NT2/D1 (cell line): ENCODE data around the gene TNFAIP8L3.

ENCODE experiments used
- DNase-seq: peaks from one replicate; pipeline ENCODE4 v3.0.0-alpha.2; 2011; ENCODE audit warnings: low read depth, low spot score
- H3K27me3 ChIP-seq: 2 replicates; pipeline ENCODE4 v1.6.0; 2011; ENCODE audit warnings: mild to moderate bottlenecking; ENCODE audit not compliant: insufficient read length, insufficient read depth
- H3K36me3 ChIP-seq: 2 replicates; pipeline ENCODE4 v1.6.1; 2011; ENCODE audit warnings: mild to moderate bottlenecking, low read length, mixed read lengths; ENCODE audit not compliant: insufficient read depth, insufficient read length
- H3K4me1 ChIP-seq: 2 replicates; pipeline ENCODE4 v1.5.1; 2011; ENCODE audit not compliant: insufficient read depth, insufficient read length
- H3K4me3 ChIP-seq: 2 replicates; pipeline ENCODE4 v1.5.1; 2011; ENCODE audit warnings: low read depth; ENCODE audit not compliant: insufficient read length
- H3K9ac ChIP-seq: 2 replicates; pipeline ENCODE4 v1.6.0; 2011; ENCODE audit warnings: low read depth; ENCODE audit not compliant: insufficient read length
- H3K9me3 ChIP-seq: 2 replicates; pipeline ENCODE4 v1.5.1; 2011; ENCODE audit warnings: mild to moderate bottlenecking, low read length; ENCODE audit not compliant: insufficient read depth
- SUZ12 ChIP-seq: IDR thresholded peaks from 2 replicates; pipeline ENCODE4 v1.6.1; 2011; ENCODE audit not compliant: insufficient read length, insufficient read depth; ENCODE audit errors: extremely low read depth
- YY1 ChIP-seq: IDR thresholded peaks from 2 replicates; pipeline ENCODE4 v1.6.1; 2011; ENCODE audit not compliant: insufficient read length, insufficient read depth
- ZNF274 ChIP-seq: IDR thresholded peaks from 2 replicates; pipeline ENCODE4 v1.6.1; 2011; ENCODE audit warnings: mild to moderate bottlenecking, low read depth, low read length

Gene TNFAIP8L3

GRCh38 chr15:51112078-51112477 lies 17.4 kb upstream of the TNFAIP8L3 start:
- Histone ChIP-seq H3K36me3 (no peaks in the 10 kb centered on the region), H3K9ac (no peak overlapping the region), H3K4me3 (no peak overlapping the region), H3K4me1 (no peaks in the 10 kb centered on the region), H3K9me3 (no peaks in the 10 kb centered on the region), H3K27me3 (no peaks in the 10 kb centered on the region)
- no peak for TF ChIP-seq YY1
- no peak for TF ChIP-seq SUZ12
- no peak for TF ChIP-seq ZNF274
- DNase-seq = no peak

DNA sequence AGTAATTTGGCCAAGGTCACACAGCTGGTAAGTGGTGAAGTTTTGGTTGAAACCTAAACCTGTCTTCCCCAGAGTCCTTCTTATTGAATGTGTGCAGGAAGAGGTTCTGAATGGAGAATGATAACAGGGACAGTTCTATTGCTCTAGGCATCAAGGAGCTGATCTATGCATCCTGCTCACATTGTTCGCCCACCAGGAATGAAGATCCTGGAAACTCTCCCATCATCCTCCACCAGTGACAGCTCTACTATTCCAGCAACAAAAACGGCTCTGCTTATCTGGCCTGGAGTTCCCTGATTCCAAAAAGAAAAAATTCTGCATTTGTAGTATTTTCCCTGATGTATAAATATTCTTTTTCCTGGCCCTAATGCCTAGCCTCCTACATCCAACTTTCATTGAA lies 16.4 kb upstream of the TNFAIP8L3 start:
- Histone ChIP-seq H3K4me1 (no peaks in the 10 kb centered on the region), H3K27me3 (no peaks in the 10 kb centered on the region), H3K9me3 (no peaks in the 10 kb centered on the region), H3K36me3 (no peaks in the 10 kb centered on the region), H3K9ac (no peak overlapping the region), H3K4me3 (no peak overlapping the region)
- DNase-seq = no peak
- no peak for TF ChIP-seq ZNF274

GRCh38 chr15:51110171-51110570 lies 15.5 kb upstream of the TNFAIP8L3 start:
- H3K9me3 ChIP-seq = no peaks in the 10 kb centered on the region
- H3K27me3 ChIP-seq = no peaks in the 10 kb centered on the region
- H3K9ac ChIP-seq = no peak overlapping the region
- H3K4me1 ChIP-seq = no peaks in the 10 kb centered on the region
- no peaks in the 10 kb centered on the region for H3K36me3 ChIP-seq
- TF ChIP-seq YY1 (no peak), SUZ12 (no peak), ZNF274 (no peak)
- no peak overlapping the region for H3K4me3 ChIP-seq
- DNase-seq = no peak

- no peaks in the 10 kb centered on the region for H3K36me3 ChIP-seq
- H3K9ac ChIP-seq = no peak overlapping the region
- no peaks in the 10 kb centered on the region for H3K27me3 ChIP-seq
- TF ChIP-seq ZNF274 (no peak), YY1 (no peak), SUZ12 (no peak)
- no peak for DNase-seq
- H3K4me3 ChIP-seq = no peak overlapping the region
- H3K4me1 ChIP-seq = no peaks in the 10 kb centered on the region
- no peaks in the 10 kb centered on the region for H3K9me3 ChIP-seq
Measured at GRCh38 chr15:51108933-51109550, 14.3 kb upstream of the TNFAIP8L3 start.

DNA sequence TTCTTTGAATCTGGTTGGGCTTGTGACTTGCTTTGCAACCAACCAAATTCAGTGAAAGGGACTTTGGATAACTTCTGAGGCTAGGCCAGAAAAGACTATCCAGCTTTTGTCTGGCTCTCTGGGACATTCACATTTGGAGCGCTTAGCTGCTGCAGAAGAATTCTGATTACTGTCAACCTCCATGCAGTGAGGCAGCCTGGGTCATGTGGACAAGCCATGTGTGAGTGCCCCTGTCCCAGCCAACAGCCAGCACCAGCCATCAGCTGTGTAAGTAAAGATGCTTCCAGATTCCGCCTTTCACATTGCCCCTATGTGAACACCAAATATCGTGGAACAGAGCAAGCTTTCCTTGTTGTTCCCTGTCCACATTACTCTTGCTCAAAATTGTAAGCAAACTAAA lies 12.9 kb upstream of the TNFAIP8L3 start:
- Histone ChIP-seq H3K36me3 (no peaks in the 10 kb centered on the region), H3K4me3 (no peak overlapping the region), H3K4me1 (no peaks in the 10 kb centered on the region), H3K9me3 (no peaks in the 10 kb centered on the region), H3K27me3 (no peaks in the 10 kb centered on the region), H3K9ac (no peak overlapping the region)
- no peak for TF ChIP-seq SUZ12
- no peak for TF ChIP-seq YY1
- no peak for TF ChIP-seq ZNF274
- DNase-seq = no peak

DNA sequence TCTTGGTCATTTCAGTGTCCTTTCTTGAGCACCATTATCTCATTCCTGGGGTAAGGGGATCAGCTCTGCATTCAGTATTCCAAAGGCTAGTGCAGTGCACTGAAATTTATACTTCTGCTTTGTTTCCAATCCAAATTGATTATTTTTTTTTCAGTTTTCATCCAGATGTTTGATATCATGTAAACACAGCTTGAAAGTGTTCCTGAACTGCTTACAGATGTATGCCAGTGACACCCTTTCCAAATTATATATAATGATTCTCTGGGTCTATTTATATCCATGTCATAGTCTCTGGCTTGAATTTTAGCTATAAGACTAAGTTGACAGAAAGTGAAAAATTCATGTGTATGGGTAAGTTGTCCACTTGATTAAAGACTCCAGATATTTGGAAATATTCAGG lies 11.8 kb upstream of the TNFAIP8L3 start:
- Histone ChIP-seq H3K4me3 (no peak overlapping the region), H3K4me1 (no peaks in the 10 kb centered on the region), H3K9ac (no peak overlapping the region), H3K27me3 (no peaks in the 10 kb centered on the region), H3K36me3 (no peaks in the 10 kb centered on the region), H3K9me3 (no peaks in the 10 kb centered on the region)
- no peak for DNase-seq
- TF ChIP-seq SUZ12 = no peak
- TF ChIP-seq YY1 = no peak
- no peak for TF ChIP-seq ZNF274

- TF ChIP-seq YY1 (no peak), ZNF274 (no peak), SUZ12 (no peak)
- Histone ChIP-seq H3K27me3 (no peaks in the 10 kb centered on the region), H3K9me3 (no peaks in the 10 kb centered on the region), H3K36me3 (no peaks in the 10 kb centered on the region), H3K4me1 (no peaks in the 10 kb centered on the region), H3K9ac (no peak overlapping the region), H3K4me3 (no peak overlapping the region)
- DNase-seq = no peak
Measured at GRCh38 chr15:51105430-51106016, 10.8 kb upstream of the TNFAIP8L3 start.

GRCh38 chr15:51104512-51104911 lies 9.8 kb upstream of the TNFAIP8L3 start:
- H3K4me1 ChIP-seq = no peaks in the 10 kb centered on the region
- H3K9ac ChIP-seq = no peak overlapping the region
- TF ChIP-seq YY1 = no peak
- TF ChIP-seq ZNF274 = no peak
- no peak for TF ChIP-seq SUZ12
- no peak for DNase-seq
- H3K9me3 ChIP-seq = no peaks in the 10 kb centered on the region
- H3K27me3 ChIP-seq = no peaks in the 10 kb centered on the region
- H3K4me3 ChIP-seq = no peak overlapping the region
- no peaks in the 10 kb centered on the region for H3K36me3 ChIP-seq
